Transverse colon (tissue), 3 donors: Measurements from ENCODE around the gene C9orf57.

ENCODE experiments used
- CTCF ChIP-seq, 5 experiments: fragments of 200-600 bp in 3 of 5; fragments of 450-650 bp in 2 of 5; sonication (generic) in 3 of 5; IDR thresholded peaks; 1 replicate in 2 of 5; 2 replicates in 3 of 5; pipeline ENCODE4 v1.5.1; 2016 to 2017; ENCODE audit warnings: antibody characterized with exemption in 5 of 5, inconsistent platforms in 3 of 5, mild to moderate bottlenecking in 2 of 5, moderate library complexity in 1 of 5
- EP300 ChIP-seq: sonication (generic); formaldehyde crosslinking; IDR thresholded peaks from one replicate; pipeline ENCODE4 v1.6.1; 2017; ENCODE audit warnings: antibody characterized with exemption, low read depth
- POLR2A ChIP-seq: fragments of 450-650 bp; IDR thresholded peaks from one replicate; pipeline ENCODE4 v1.6.1; 2016; ENCODE audit warnings: antibody characterized with exemption, mild to moderate bottlenecking, moderate library complexity

DNA sequence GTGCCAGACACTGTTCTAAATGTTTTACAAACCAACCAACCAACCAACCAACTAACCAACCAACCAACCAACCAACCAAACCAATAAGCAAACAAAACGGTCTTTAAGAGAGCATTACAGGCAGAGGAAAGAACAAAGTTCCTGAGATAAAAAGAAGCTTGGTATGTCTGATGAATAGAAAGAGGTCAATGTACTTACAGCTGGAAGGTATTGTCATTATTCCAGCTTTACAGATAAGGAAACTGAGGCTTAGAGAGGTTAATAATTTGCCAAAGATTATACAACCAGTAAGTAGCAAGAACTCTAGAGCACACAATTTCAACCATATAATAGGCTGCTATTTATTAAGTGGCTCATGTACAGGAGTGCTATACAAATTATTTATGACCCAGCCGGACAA is 29.6 kb downstream of the C9orf57 start:
- no peak for TF ChIP-seq EP300
- TF ChIP-seq CTCF (IDR thresholded peaks at IDR 0.05): no peak
- TF ChIP-seq POLR2A: no peak
